Neural cell (in vitro differentiated cells): ENCODE data around the gene SPRR3. TPM values are rescaled to one million over a fixed set of nuclear protein-coding genes. Genes with fewer than 3 reads are reported as not detected.

Source experiments
- H2AFZ ChIP-seq: fragments of 200-600, 300-800 bp; sonication (generic), shearing (Covaris generic); 2 replicates; pipeline ENCODE4 v1.6.0; 2014; ENCODE audit warnings: low read depth, mild to moderate bottlenecking, antibody characterized with exemption, low read length, moderate library complexity
- H3F3A ChIP-seq: fragments of 200-600 bp; shearing (Covaris generic); 2 replicates; pipeline ENCODE4 v1.6.1; 2016; ENCODE audit warnings: mild to moderate bottlenecking, moderate library complexity, mixed read lengths, antibody characterized with exemption, low read length; ENCODE audit not compliant: insufficient read depth, poor library complexity, severe bottlenecking
- H3K27ac ChIP-seq: fragments of 200-600, 300-800 bp; sonication (generic), shearing (Covaris generic); 2 replicates; pipeline ENCODE4 v1.5.1; 2014; ENCODE audit warnings: mild to moderate bottlenecking, low read length, moderate library complexity
- H3K27me3 ChIP-seq: fragments of 300-800, 200-600 bp; sonication (generic), shearing (Covaris generic); 2 replicates; pipeline ENCODE4 v1.6.0; 2014; ENCODE audit warnings: mild to moderate bottlenecking, low read depth, low read length, moderate library complexity; ENCODE audit not compliant: insufficient read depth
- H3K36me3 ChIP-seq: fragments of 300-800, 200-600 bp; sonication (generic), shearing (Covaris generic); 2 replicates; pipeline ENCODE4 v1.5.1; 2014; ENCODE audit warnings: mild to moderate bottlenecking, antibody characterized with exemption, low read length, moderate library complexity; ENCODE audit not compliant: insufficient read depth
- H3K4me2 ChIP-seq: fragments of 300-800, 200-600 bp; sonication (generic), shearing (Covaris generic); 2 replicates; pipeline ENCODE4 v1.6.0; 2014; ENCODE audit warnings: mild to moderate bottlenecking, low read length
- H3K4me3 ChIP-seq: fragments of 300-800, 200-600 bp; sonication (generic), shearing (Covaris generic); 2 replicates; pipeline ENCODE4 v1.5.1; 2014; ENCODE audit warnings: mild to moderate bottlenecking, low read length, moderate library complexity
- H3K79me2 ChIP-seq: fragments of 200-600 bp; shearing (Covaris generic); replicated peaks from 2 replicates; pipeline ENCODE4 v1.6.0; 2014; ENCODE audit warnings: mild to moderate bottlenecking, low read length, moderate library complexity; ENCODE audit not compliant: insufficient read depth
- H3K9ac ChIP-seq: fragments of 300-800, 200-600 bp; sonication (generic), shearing (Covaris generic); 2 replicates; pipeline ENCODE4 v1.6.1; 2016; ENCODE audit warnings: mild to moderate bottlenecking, low read length, mixed read lengths
- H3K9me2 ChIP-seq: fragments of 200-600 bp; shearing (Covaris generic); 2 replicates; pipeline ENCODE4 v1.6.1; 2016; ENCODE audit warnings: mild to moderate bottlenecking, low read length, mixed read lengths; ENCODE audit not compliant: insufficient read depth
- H3K9me3 ChIP-seq: fragments of 200-600, 300-800 bp; sonication (generic), shearing (Covaris generic); 2 replicates; pipeline ENCODE4 v1.6.1; 2016; ENCODE audit warnings: mild to moderate bottlenecking, mixed run types, low read length, moderate library complexity, mixed read lengths
- H4K20me1 ChIP-seq: fragments of 200-600 bp; shearing (Covaris generic); 2 replicates; pipeline ENCODE4 v1.6.1; 2016; ENCODE audit warnings: mild to moderate bottlenecking, mixed run types; ENCODE audit not compliant: insufficient read depth
- EP300 ChIP-seq: fragments of 450-650 bp; conservative IDR thresholded peaks from 2 replicates; pipeline ENCODE4 v1.6.1; 2014; ENCODE audit warnings: antibody characterized with exemption, mild to moderate bottlenecking, moderate library complexity; ENCODE audit not compliant: poor library complexity, severe bottlenecking
- EZH2 ChIP-seq: fragments of 200-600, 300-800 bp; shearing (Covaris generic), sonication (generic); IDR thresholded peaks from 2 replicates; pipeline ENCODE4 v1.6.1; 2014; ENCODE audit warnings: antibody characterized with exemption, low read length, borderline replicate concordance, mild to moderate bottlenecking; ENCODE audit not compliant: insufficient read depth, poor library complexity, severe bottlenecking
- MXI1 ChIP-seq: fragments of 450-650 bp; conservative IDR thresholded peaks from 2 replicates; pipeline ENCODE4 v1.6.1; 2014; ENCODE audit warnings: antibody characterized with exemption, mild to moderate bottlenecking; ENCODE audit not compliant: poor library complexity, severe bottlenecking
- POLR2AphosphoS5 ChIP-seq: IDR thresholded peaks from 2 replicates; pipeline ENCODE4 v1.6.1; 2012
- RAD21 ChIP-seq: fragments of 450-650 bp; conservative IDR thresholded peaks from 2 replicates; pipeline ENCODE4 v1.6.1; 2014; ENCODE audit warnings: antibody characterized with exemption, mild to moderate bottlenecking, moderate library complexity
- SMC3 ChIP-seq: fragments of 450-650 bp; conservative IDR thresholded peaks from 2 replicates; pipeline ENCODE4 v1.6.1; 2014; ENCODE audit warnings: antibody characterized with exemption, mild to moderate bottlenecking, moderate library complexity; ENCODE audit not compliant: poor library complexity
- TAF1 ChIP-seq: IDR thresholded peaks from 2 replicates; pipeline ENCODE4 v1.6.1; 2012; ENCODE audit warnings: low read depth
- polyA plus RNA-seq: library from polyadenylated mRNA; depleted of rRNA; stranded (reverse); fragments of >200 nt; gene quantifications from 2 replicates; pipeline ENCODE4 v1.2.3, GENCODE V29; 2014
- TF ChIP-seq, protein P1 (sequence below): IDR thresholded peaks from 2 replicates; pipeline ENCODE4 v1.6.1; 2012; ENCODE audit warnings: borderline replicate concordance
- TF ChIP-seq, protein P2 (sequence below): fragments of 450-650 bp; IDR thresholded peaks from 2 replicates; pipeline ENCODE4 v1.5.1; 2014; ENCODE audit warnings: antibody characterized with exemption, mild to moderate bottlenecking, moderate library complexity; ENCODE audit not compliant: poor library complexity, severe bottlenecking

The SPRR3 gene
- polyA plus RNA-seq, 1 donor from 2014 or later, result not detected

DNA sequence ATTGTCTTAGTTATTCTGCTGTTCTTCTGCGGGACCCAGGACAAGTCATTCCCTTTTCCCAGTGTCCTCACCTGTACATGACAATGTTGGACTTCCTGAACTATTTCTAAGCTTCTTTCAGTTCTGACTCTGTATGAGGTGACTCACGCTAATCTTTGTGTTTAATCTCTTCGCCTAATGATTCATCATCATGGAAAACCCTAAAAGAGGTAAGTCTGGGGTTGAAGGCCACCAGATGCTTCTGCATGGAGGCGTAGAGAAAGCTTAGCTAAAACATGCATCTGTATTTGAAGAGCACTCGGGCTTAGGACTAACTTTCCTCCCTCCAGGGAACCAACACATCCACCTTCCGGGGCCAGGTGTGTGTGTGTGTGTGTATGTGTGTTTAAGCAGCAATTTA is 47.1 kb upstream of the SPRR3 start:
- Histone ChIP-seq H3K4me2 (no peak overlapping the region), H3K27me3 (no peaks in the 10 kb centered on the region), H3F3A (no peaks in the 10 kb centered on the region), H3K9me3 (no peaks in the 10 kb centered on the region), H3K79me2 (no peaks in the 10 kb centered on the region), H3K36me3 (no peaks in the 10 kb centered on the region), H3K9me2 (no peaks in the 10 kb centered on the region), H3K27ac (no peak overlapping the region), H3K9ac (no peak overlapping the region), H3K4me3 (no peak overlapping the region), H4K20me1 (no peaks in the 10 kb centered on the region), H2AFZ (no peak overlapping the region)
- TF ChIP-seq POLR2AphosphoS5, result no peak
- TF ChIP-seq, protein P1, sequence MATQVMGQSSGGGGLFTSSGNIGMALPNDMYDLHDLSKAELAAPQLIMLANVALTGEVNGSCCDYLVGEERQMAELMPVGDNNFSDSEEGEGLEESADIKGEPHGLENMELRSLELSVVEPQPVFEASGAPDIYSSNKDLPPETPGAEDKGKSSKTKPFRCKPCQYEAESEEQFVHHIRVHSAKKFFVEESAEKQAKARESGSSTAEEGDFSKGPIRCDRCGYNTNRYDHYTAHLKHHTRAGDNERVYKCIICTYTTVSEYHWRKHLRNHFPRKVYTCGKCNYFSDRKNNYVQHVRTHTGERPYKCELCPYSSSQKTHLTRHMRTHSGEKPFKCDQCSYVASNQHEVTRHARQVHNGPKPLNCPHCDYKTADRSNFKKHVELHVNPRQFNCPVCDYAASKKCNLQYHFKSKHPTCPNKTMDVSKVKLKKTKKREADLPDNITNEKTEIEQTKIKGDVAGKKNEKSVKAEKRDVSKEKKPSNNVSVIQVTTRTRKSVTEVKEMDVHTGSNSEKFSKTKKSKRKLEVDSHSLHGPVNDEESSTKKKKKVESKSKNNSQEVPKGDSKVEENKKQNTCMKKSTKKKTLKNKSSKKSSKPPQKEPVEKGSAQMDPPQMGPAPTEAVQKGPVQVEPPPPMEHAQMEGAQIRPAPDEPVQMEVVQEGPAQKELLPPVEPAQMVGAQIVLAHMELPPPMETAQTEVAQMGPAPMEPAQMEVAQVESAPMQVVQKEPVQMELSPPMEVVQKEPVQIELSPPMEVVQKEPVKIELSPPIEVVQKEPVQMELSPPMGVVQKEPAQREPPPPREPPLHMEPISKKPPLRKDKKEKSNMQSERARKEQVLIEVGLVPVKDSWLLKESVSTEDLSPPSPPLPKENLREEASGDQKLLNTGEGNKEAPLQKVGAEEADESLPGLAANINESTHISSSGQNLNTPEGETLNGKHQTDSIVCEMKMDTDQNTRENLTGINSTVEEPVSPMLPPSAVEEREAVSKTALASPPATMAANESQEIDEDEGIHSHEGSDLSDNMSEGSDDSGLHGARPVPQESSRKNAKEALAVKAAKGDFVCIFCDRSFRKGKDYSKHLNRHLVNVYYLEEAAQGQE, result no peak
- TF ChIP-seq, protein P2, sequence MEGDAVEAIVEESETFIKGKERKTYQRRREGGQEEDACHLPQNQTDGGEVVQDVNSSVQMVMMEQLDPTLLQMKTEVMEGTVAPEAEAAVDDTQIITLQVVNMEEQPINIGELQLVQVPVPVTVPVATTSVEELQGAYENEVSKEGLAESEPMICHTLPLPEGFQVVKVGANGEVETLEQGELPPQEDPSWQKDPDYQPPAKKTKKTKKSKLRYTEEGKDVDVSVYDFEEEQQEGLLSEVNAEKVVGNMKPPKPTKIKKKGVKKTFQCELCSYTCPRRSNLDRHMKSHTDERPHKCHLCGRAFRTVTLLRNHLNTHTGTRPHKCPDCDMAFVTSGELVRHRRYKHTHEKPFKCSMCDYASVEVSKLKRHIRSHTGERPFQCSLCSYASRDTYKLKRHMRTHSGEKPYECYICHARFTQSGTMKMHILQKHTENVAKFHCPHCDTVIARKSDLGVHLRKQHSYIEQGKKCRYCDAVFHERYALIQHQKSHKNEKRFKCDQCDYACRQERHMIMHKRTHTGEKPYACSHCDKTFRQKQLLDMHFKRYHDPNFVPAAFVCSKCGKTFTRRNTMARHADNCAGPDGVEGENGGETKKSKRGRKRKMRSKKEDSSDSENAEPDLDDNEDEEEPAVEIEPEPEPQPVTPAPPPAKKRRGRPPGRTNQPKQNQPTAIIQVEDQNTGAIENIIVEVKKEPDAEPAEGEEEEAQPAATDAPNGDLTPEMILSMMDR, result no peak
- no peak for TF ChIP-seq EZH2
- TF ChIP-seq RAD21, result no peak
- no peak for TF ChIP-seq TAF1
- no peak for TF ChIP-seq EP300
- TF ChIP-seq MXI1, result no peak
- no peak for TF ChIP-seq SMC3

DNA sequence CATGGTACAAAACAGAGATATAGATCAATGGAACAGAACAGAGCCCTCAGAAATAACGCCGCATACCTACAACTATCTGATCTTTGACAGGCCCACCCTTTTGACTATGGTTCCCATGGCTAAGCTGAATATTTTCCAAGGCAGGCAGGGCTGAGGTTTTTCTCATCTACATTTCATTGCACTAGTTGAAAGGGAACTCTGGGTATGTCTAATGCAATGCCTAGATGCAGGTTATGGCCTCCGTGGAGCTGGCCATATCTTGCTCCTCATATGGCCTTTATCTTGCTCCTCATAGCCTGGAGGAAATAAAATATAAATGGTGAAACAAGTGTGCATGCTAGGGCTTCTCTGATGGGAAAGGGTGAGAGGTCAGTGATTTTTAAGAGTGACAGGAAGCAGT is 44.0 kb upstream of the SPRR3 start:
- TF ChIP-seq EZH2 (no peak), MXI1 (no peak), TAF1 (no peak), SMC3 (no peak), RAD21 (no peak), EP300 (no peak), POLR2AphosphoS5 (no peak)
- TF ChIP-seq, protein P1, result no peak
- TF ChIP-seq, protein P2, result no peak
- H3K9me2 ChIP-seq, result no peaks in the 10 kb centered on the region
- H3K36me3 ChIP-seq, result no peaks in the 10 kb centered on the region
- no peak overlapping the region for H2AFZ ChIP-seq
- H3K27me3 ChIP-seq, result no peaks in the 10 kb centered on the region
- H3K4me2 ChIP-seq, result no peak overlapping the region
- no peaks in the 10 kb centered on the region for H3F3A ChIP-seq
- H3K27ac ChIP-seq, result no peak overlapping the region
- H3K9ac ChIP-seq, result no peak overlapping the region
- H3K4me3 ChIP-seq, result no peak overlapping the region
- H3K79me2 ChIP-seq, result no peaks in the 10 kb centered on the region
- no peaks in the 10 kb centered on the region for H4K20me1 ChIP-seq
- no peaks in the 10 kb centered on the region for H3K9me3 ChIP-seq
